ENCODE data around the gene STAP1.

- TF ChIP-seq POLR2A (IDR thresholded peaks at IDR 0.05; ENCODE audit: low read depth, low read length) (no peak), TAF1 (IDR thresholded peaks at IDR 0.05; ENCODE audit: borderline replicate concordance, low read depth, low read length) (no peak), POLR2AphosphoS5 (IDR thresholded peaks at IDR 0.05; ENCODE audit: low read depth, low read length) (no peak)
Measured at GRCh38 chr4:67550451-67550850, 8.1 kb upstream of the STAP1 start.

Data from GM12892 (cell line).